Skeletal muscle tissue (tissue), 4 donors: ENCODE data around the gene IL2RA. TPM values are rescaled to one million over a fixed set of nuclear protein-coding genes. Genes with fewer than 3 reads are reported as not detected.
"Not testable (repeated sequence)": the region's sequence is repeated elsewhere in the genome, so short reads cannot be mapped to it uniquely, and the experiment has no call there.

Experiments
- H3K27ac ChIP-seq: one replicate; pipeline ENCODE4 v1.7.0; 2013; ENCODE audit warnings: mild to moderate bottlenecking, low read depth, low read length, inconsistent platforms
- H3K27me3 ChIP-seq, 3 donors: one replicate each; pipeline ENCODE4 v1.7.0; 2013; ENCODE audit warnings: low read length in 3 of 3; ENCODE audit not compliant: control insufficient read depth in 3 of 3, insufficient read depth in 3 of 3
- H3K36me3 ChIP-seq, 3 donors: one replicate each; pipeline ENCODE4 v1.7.0; 2013; ENCODE audit warnings: low read length in 3 of 3; ENCODE audit not compliant: control insufficient read depth in 3 of 3, insufficient read depth in 3 of 3
- H3K4me1 ChIP-seq, 3 donors: one replicate each; pipeline ENCODE4 v1.7.0; 2013; ENCODE audit warnings: low read length in 3 of 3, mild to moderate bottlenecking in 3 of 3; ENCODE audit not compliant: control insufficient read depth in 3 of 3, insufficient read depth in 3 of 3
- H3K4me3 ChIP-seq, 3 donors: one replicate each; pipeline ENCODE4 v1.7.0; 2013; ENCODE audit warnings: low read length in 3 of 3
- H3K9ac ChIP-seq, 3 donors: one replicate each; pipeline ENCODE4 v1.7.0; 2013; ENCODE audit warnings: low read length in 3 of 3, mild to moderate bottlenecking in 3 of 3, moderate library complexity in 2 of 3, low read depth in 1 of 3
- H3K9me3 ChIP-seq, 3 donors: one replicate each; pipeline ENCODE4 v1.7.0; 2013; ENCODE audit warnings: low read length in 3 of 3; ENCODE audit not compliant: control insufficient read depth in 3 of 3
- total RNA-seq: library from RNA; depleted of rRNA; stranded (reverse); fragments of >200 nt; gene quantifications from one replicate; pipeline ENCODE4 v1.2.3, GENCODE V29; 2014
- donor health status: Osteomylitis.

The IL2RA gene
- total RNA-seq: not detected

DNA sequence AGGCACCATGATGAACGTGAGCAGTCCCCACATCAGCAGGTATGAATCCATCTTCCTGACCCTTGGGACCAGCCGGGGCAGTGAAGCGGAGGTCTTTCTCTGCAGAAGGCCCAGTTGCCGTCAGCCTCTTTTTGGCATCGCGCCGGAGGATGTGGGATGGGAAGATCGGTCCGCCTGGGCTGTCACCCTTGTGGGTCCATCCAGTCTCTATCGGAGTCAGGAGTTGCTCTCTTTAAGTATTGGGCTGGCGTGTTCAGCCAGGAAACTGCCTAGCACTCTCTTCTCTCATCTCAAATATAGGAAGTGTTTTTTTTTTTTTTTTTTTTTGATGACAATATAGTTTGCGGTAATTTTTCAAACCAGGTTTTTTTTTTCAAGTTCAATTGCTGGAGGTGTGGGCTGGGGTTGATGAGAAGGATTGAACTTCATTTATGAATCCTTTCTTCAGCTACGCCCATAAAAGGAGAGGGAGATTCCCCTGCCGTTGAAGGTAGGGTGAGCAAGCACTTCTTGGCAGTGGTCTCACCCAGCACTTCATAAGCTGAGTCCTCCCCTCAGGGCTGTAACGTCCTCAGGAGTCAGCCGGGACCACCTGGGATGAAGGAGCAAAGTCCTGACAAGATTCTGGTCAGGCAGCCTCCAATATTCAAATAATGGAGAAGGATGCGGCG lies at the start of gene IL2RA:
Gene IL2RA, minus strand, starts transcription at position 267 of the 671 bp plus-strand sequence. Its CDS starts 216 bp downstream, at position 51.
- Histone ChIP-seq H3K36me3 (no peaks in the 10 kb centered on the region), H3K27ac (no peak within 1 kb of the TSS), H3K4me3 (no peak within 1 kb of the TSS), H3K4me1 (peaks cover 0 to 3% (median 0%) of the 10 kb centered on the region in 3 donors), H3K9ac (no peak within 1 kb of the TSS), H3K27me3 (no peaks in the 10 kb centered on the region), H3K9me3 (no peaks in the 10 kb centered on the region)

DNA sequence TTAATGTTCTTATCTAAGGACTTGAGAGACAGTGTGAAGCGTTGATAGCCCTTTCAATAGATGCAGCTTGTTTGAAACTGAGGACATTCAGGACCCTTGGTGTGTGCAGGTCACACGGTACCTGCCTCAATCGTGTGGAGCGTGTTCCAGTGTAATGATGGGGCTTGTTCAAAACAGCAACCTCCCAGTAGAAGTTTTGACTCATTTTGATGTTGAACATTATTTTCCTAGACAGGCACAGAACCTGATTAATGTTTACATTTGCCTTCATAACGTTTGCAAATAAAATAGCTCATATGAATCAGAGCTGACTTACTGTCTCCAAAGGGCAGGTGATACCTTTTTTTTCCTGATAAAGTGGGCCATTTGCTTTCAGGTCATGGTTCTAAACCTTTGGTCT lies 48.0 kb upstream of the IL2RA start:
- Histone ChIP-seq H3K9me3 (no peaks in the 10 kb centered on the region), H3K27ac (no peak overlapping the region), H3K4me1 (peaks cover 17 to 23% (median 18%) of the 10 kb centered on the region in 3 donors), H3K9ac (no peak overlapping the region), H3K4me3 (no peak overlapping the region), H3K36me3 (peaks cover 37 to 81% (median 56%) of the 10 kb centered on the region in 3 donors), H3K27me3 (no peaks in the 10 kb centered on the region)

DNA sequence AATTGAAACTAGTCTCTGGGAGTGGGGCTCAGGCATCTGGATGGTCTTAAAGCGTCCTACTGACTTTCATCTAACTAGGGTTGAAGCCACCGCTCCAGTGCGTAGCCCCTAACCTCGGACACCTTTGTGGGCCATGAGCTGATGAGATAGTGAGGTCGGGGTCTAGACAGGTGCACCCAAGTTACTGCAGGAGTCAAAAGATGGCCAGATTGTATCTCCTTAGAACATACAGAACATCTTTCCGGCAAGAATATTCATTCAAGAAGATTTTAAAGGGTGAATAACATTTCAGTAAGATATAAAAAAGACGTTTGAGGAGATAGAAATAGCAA lies 47.2 kb upstream of the IL2RA start:
- Histone ChIP-seq H3K27me3 (no peaks in the 10 kb centered on the region), H3K36me3 (peaks cover 33 to 76% (median 59%) of the 10 kb centered on the region in 3 donors), H3K4me1 (peaks cover 10 to 16% (median 11%) of the 10 kb centered on the region in 3 donors), H3K9me3 (no peaks in the 10 kb centered on the region), H3K9ac (no peak overlapping the region), H3K27ac (no peak overlapping the region), H3K4me3 (no peak overlapping the region)

DNA sequence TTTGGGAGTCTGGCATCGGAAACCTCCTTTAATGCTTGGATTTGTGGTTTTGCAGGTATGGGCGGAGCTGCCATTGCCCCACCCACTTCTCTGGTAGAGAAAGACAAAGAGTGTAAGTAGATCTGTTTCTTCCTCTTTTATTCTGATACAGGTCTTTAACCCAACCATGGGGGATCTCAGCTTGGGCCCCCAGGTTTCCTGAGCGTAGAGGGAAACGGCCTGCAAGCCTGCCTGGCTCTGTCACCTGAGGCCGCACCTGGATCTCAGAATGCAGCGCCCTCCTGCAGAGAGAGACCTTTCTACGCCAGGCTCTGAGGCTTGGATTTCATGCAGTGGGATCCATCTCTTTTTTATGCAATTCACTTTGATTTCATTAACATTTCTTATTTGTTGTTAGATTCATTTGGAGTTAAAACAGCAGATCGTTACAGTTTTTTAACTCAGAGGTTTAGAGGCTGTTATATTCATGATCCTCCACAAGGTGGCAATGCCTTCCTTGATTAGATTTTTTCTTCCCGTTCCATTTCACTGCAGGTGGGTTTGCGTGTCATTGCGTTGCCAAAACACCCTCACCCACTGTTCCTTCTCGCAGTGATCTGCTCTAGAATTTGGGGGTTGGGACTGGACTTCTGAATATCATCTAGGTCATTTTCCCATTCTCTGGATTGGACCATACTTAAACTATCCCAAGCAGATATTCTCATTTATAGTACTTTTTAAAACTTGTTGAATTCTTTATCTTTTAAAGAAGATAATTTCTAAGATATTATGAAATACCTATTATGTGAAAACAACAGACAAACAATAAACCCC lies 46.7 kb upstream of the IL2RA start:
- peaks cover 30 to 74% (median 54%) of the 10 kb centered on the region in 3 donors for H3K36me3 ChIP-seq

DNA sequence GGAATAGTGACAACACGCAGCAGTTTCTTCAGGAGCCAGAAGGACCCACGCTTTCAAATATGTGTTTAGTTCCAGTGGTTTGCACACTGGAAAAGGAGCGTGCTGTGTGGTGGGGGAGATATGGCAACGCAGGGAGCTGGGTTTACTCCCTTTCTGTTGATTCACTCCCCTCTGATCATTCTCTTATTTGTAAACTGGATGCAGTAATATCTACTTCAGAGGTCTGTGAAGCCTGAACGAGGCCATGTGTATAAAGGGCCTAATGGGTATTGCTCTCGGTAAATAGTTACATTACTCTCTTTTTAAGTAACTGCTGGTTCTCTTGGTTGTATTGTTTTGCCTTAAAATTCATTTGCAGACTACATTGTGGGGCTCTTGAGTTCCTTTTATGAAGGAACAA lies 45.9 kb upstream of the IL2RA start:
- no peak overlapping the region for H3K4me3 ChIP-seq
- no peaks in the 10 kb centered on the region for H3K9me3 ChIP-seq
- H3K27ac ChIP-seq: no peak overlapping the region
- peaks cover 6 to 8% (median 7%) of the 10 kb centered on the region in 3 donors for H3K4me1 ChIP-seq
- no peaks in the 10 kb centered on the region for H3K27me3 ChIP-seq
- peaks cover 30 to 70% (median 51%) of the 10 kb centered on the region in 3 donors for H3K36me3 ChIP-seq
- no peak overlapping the region for H3K9ac ChIP-seq

More for the DNA sequence above, 46.7 kb upstream of the IL2RA start:
- H3K27me3 ChIP-seq: no peaks in the 10 kb centered on the region
- no peak overlapping the region for H3K4me3 ChIP-seq
- H3K27ac ChIP-seq: no peak overlapping the region
- peaks cover 6 to 13% (median 11%) of the 10 kb centered on the region in 3 donors for H3K4me1 ChIP-seq
- H3K9ac ChIP-seq: no peak overlapping the region
- H3K9me3 ChIP-seq: no peaks in the 10 kb centered on the region

DNA sequence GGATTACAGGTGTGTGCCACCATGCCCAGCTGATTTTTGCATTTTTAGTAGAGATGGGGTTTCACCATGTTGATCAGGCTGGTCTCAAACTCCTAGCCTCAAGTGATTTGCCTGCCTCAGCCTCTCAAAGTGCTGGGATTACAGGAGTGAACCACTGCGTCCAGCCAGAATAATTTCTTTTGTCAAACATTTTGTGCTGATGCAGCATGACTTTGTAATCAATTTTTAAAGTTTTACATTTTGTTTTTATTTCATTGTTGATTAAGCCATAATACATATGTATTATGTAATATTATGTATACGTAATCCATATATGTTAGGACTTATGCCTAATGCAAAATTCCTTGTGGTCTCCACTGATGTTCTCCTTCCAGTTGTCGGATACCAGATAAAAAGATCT lies 45.4 kb upstream of the IL2RA start:
- not testable (repeated sequence) for H3K9ac ChIP-seq, H3K27ac ChIP-seq, H3K4me3 ChIP-seq, H3K27me3 ChIP-seq, H3K9me3 ChIP-seq, H3K4me1 ChIP-seq
- H3K36me3 ChIP-seq: peaks cover 33 to 67% (median 54%) of the 10 kb centered on the region in 3 donors

DNA sequence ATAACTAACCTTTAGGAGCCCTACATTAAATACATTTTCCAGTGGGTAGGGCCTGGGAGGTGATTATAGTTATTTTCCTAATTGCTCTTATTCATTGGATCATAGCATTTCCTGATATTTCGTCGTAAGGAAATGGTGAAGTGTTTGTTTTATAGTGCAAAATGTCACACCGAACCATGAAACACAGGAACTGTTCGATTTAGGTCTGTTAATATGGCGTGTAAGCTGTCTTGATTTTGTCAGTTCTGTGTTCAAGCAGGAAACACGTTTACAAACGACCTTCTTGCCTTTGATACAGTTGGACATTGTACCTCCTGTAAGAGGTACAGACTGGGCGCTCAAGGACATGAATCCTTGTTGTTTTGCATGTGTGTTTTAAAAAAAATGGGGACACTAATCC lies 41.4 kb upstream of the IL2RA start:
- no peaks in the 10 kb centered on the region for H3K27me3 ChIP-seq
- no peaks in the 10 kb centered on the region for H3K4me1 ChIP-seq
- H3K9me3 ChIP-seq: no peaks in the 10 kb centered on the region
- peaks cover 17 to 49% (median 47%) of the 10 kb centered on the region in 3 donors for H3K36me3 ChIP-seq
- no peak overlapping the region for H3K9ac ChIP-seq
- H3K4me3 ChIP-seq: no peak overlapping the region
- no peak overlapping the region for H3K27ac ChIP-seq

DNA sequence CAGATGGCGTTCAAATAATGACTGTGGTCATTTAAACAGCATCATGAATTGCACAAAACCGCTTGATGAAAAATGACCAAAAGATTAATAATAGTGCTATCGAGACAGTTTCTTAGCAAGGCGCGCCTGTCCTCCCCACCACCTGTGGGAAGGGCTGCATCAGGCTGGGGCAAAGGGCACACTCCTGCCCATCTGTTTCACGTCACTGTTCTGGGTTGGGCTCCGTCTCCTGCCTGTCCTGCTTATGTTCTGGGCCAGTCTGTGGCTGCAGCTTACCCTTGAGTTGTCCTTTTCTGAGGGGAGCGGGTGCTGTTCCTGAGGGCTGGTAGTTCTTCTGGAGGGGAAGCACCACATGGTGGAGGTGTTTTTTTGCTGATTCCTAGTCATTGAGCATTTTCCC lies 40.0 kb upstream of the IL2RA start:
- Histone ChIP-seq H3K9me3 (no peaks in the 10 kb centered on the region), H3K36me3 (peaks cover 14 to 45% (median 44%) of the 10 kb centered on the region in 3 donors), H3K9ac (no peak overlapping the region), H3K27ac (no peak overlapping the region), H3K27me3 (no peaks in the 10 kb centered on the region), H3K4me3 (no peak overlapping the region), H3K4me1 (no peaks in the 10 kb centered on the region)

DNA sequence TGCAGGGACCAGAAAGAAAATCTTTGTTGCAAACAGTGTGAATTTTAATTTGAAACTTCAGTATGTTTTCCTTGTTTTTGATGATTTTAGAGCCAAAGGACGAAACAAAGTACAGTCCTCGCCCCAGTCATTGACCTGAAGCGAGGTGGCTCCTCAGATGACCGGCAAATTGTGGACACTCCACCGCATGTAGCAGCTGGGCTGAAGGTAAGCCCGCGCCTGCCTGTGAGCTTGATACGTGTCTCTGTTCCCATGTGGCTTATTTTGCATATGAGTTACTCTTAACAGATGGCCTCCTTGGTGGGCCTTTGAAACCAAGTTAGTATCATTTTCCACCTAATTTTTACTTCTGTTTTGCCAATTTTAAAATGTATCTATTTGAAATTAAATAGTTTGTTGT lies 39.0 kb upstream of the IL2RA start:
- H3K27me3 ChIP-seq: no peaks in the 10 kb centered on the region
- peaks cover 16 to 41% (median 37%) of the 10 kb centered on the region in 3 donors for H3K36me3 ChIP-seq
- H3K9ac ChIP-seq: no peak overlapping the region
- peaks cover 0 to 2% (median 1%) of the 10 kb centered on the region in 3 donors for H3K4me1 ChIP-seq
- H3K27ac ChIP-seq: no peak overlapping the region
- no peak overlapping the region for H3K4me3 ChIP-seq
- H3K9me3 ChIP-seq: no peaks in the 10 kb centered on the region

DNA sequence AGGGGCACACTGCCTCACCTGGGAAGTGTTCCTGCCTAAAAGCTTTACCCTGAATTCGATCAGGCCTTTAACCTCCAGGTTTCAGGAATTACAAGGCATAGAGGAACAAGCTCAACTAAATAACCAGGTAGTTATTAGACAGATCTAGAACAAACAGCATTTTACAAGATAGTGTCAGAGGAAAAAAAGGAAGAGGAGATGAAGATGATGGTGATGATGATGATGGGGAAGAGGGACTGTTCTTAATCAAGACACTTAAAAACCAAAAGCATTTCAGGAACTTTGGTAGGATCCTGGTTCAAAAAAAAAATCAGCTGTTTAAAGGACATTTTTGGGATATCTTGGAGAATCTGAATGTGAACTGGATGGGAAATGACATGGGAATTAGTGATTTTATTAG lies 38.2 kb upstream of the IL2RA start:
- Histone ChIP-seq H3K9ac (no peak overlapping the region), H3K9me3 (no peaks in the 10 kb centered on the region), H3K4me1 (peaks cover 6 to 9% (median 8%) of the 10 kb centered on the region in 3 donors), H3K36me3 (peaks cover 16 to 41% (median 32%) of the 10 kb centered on the region in 3 donors), H3K4me3 (no peak overlapping the region), H3K27ac (no peak overlapping the region), H3K27me3 (no peaks in the 10 kb centered on the region)
